Stimulated activated CD8-positive, alpha-beta memory T cell treated with anti-CD3 and anti-CD28 coated beads, Interleukin-12 subunit alpha, Interleukin-12 subunit beta, amount 100 ng/mL, for 4 hours (primary cell): ENCODE results near the gene OR2S2.
"Not testable (repeated sequence)": the region's sequence is repeated elsewhere in the genome, so short reads cannot be mapped to it uniquely, and the experiment has no call there.

ENCODE experiments used
- DNase-seq: peaks from one replicate; pipeline ENCODE4 v3.0.0-alpha.2; 2020; ENCODE audit warnings: low read depth

OR2S2 gene

DNA sequence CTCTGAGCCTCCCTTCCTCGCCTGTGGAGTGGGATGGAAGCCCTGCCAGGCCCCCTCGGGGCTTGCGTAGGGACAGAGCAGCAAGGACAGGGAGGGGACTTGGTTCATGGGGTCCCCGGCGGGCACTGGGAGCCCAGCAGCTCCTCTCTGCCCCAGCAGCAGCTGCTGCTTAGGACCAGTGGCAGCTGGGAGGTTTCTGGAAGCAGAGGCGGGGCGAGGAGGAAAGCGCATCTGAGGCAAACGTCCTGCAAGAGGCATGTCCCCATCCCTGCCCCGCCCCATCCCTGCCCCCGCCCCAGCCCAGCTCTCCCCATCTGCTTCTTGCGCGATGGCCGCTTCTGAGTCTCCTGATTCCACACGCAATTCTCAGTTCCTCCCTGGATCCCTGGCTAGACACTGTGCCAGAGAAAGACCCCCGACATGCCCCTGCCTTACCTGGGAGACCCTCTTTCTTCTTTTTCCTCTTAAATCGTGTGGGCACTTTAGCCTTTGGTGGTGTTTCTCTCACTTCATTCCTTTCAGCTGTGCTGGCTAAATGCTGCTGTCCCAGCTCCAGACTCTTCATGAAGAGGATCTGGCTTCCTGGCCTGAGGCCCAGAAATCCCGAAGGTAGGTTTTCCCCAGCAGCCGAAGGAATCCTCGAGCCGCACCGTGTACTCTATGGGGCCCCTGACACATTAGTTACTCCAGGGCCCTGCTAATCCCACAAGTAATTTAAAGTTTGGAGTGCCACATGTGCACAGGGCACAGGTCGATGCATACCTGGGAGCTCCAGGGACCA is 4.4 kb upstream of the OR2S2 start:
- DNase-seq: no peak

- DNase-seq: no peak
These were observed 2.2 kb upstream of the OR2S2 start for GRCh38 chr9:35960039-35960655.

DNA sequence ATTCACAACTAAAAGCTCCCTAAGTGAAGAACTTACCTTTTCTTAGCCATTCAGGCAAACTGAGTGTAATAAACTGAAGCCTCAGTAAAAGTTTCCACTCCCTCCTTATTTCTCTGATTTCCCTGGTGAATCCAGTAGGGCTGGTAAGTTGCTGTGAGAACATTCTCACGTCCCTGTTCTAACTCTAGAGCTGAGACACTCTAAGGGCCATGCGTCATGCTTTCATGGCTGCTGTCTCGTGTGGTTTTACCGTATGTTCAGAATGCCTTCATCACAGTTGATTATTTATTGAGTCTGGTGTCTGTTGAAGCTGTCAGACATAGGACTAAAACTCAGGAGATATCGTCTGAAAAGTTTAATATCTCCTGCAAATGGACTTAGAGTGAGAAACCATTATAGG is 1.3 kb downstream of the OR2S2 start:
- no peak for DNase-seq

DNA sequence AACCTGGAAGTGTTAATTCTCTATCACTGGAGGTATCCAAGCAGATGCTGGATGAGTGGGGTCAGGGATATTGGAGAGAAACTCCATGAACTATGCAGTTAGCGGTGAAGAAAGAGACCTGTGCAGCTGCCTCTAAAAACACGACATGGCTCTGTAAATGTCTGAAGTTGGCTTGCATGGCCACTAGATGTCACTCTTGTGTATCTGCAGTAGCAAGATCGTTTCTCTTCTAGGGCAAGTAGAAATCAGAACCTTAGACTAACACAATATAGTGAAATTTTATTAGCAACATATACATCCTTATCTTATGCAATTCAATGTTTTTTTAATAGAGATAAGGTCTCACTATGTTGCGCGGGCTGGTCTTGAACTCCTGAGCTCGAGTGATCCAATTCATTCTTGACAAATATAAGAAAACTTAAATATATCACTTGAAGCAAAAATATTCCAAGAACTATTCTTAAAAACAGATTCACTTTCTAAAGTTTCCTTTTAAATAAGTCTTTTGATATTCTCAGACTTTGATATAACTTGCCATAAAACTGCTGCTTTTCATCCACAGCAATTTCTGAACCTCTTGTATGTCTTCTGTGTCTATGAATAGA is 2.9 kb downstream of the OR2S2 start:
- no peak for DNase-seq

GRCh38 chr9:35952526-35953191 is 5.3 kb downstream of the OR2S2 start:
- DNase-seq: no peak

DNA sequence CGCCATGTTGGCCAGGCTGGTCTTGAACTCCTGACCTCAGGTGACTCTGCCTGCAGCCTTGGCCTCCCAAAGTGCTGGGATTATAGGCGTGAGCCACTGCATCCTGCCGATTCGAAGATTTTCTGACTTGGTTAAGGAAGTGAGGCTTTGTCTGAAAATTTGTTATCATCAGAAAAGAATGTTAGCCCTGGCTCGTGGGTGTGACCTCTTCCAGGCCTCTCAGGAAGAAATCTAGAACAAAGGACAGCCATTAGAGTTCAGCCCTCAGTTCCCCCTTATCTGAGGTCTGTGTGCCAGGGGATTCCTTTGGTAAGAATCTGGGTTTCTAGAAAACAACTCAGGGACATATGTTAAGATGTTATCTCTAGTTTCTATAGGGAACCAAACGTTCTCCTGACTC is 6.2 kb downstream of the OR2S2 start:
- no peak for DNase-seq

- no peak for DNase-seq
These were observed 9.0 kb downstream of the OR2S2 start for GRCh38 chr9:35948901-35949318.

- no peak for DNase-seq
These were observed 9.5 kb downstream of the OR2S2 start for GRCh38 chr9:35948451-35948850.

- DNase-seq: peak; percentile 19
These were observed 12.5 kb downstream of the OR2S2 start for GRCh38 chr9:35945341-35946018.

- DNase-seq: no peak
These were observed 13.1 kb downstream of the OR2S2 start for GRCh38 chr9:35944841-35945240.

GRCh38 chr9:35944173-35944572 is 13.8 kb downstream of the OR2S2 start:
- no peak for DNase-seq

GRCh38 chr9:35942286-35942685 is 15.7 kb downstream of the OR2S2 start:
- DNase-seq: no peak

- DNase-seq: no peak
These were observed 17.2 kb downstream of the OR2S2 start for GRCh38 chr9:35940458-35941407.

- DNase-seq: no peak
These were observed 18.2 kb downstream of the OR2S2 start for GRCh38 chr9:35939679-35940250.

DNA sequence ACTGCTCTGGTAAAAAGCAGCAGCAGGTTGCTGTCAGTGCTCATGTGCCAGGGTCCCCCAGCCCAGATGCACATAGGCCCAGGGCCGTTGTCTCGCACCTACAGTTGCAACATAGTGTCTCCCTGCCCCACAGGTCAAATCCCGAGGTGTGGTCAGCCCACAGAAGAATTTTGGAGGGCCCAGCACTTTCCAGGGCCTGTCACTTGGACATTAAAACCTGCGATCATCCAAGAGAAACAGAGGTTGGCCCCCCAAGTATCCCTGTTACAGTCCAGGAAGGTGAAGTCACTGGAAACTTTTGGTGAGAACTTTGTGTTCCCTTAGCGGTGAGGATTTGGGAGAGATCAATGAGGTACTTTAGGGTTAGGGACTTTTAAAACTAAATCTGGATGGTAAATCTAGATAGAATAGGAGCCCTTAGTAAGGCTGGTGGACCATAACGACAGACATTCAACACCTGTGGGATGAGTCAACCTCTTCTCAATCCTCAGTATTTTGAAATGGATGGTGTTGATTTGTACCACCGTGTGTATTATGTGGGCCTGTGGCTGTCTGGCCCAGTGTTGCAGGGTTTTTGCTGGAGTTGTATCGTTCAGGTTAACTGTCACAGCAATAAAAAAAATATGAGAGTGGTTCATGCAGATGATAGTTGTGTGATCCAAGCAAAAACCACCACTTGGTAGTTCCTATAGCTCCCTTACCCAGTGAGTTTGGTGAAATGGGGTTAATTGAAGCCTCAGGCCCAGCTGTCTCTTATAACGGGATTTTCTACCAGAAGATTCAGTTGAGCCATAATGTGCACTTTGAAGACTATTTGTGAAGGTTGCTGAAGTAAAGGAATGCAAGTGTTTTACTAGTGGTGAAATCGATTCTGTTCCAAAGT is 19.2 kb downstream of the OR2S2 start:
- DNase-seq: no peak

GRCh38 chr9:35937227-35937626 is 20.7 kb downstream of the OR2S2 start:
- DNase-seq: no peak

DNA sequence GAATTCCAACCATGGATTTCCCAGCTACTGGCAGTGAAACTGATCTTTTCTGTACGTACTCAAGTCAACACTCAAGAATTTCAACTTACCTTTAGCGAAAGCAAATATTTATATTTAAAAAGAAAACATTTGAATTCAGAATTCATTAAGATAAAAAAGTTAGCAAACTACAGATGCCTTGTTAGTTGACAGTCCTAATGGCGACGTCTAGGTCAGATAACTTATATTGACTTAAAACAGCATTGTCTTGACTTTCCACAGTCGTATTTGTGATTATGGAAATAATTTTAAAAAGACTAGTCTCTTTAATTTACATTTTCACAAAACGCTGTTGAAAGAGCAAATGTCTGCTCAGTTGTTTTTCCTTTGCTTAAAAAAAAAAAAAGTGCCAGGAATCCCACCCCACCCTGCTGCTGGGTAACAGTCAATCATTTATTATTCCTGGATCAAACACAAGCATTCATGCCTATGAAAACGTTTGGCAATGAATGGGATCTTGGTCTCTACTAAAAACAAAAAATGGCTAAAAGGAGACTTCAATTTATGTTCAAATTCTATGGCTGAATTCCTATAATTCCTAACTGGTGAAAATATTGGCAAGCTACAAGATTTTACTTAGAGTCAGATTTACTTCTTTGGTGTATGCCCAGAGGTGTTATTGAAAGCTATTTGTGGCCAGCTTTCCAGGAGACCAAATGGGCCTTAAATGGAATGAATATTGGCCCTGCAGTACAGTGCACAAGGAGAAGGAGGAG is 22.0 kb downstream of the OR2S2 start:
- DNase-seq: no peak

DNA sequence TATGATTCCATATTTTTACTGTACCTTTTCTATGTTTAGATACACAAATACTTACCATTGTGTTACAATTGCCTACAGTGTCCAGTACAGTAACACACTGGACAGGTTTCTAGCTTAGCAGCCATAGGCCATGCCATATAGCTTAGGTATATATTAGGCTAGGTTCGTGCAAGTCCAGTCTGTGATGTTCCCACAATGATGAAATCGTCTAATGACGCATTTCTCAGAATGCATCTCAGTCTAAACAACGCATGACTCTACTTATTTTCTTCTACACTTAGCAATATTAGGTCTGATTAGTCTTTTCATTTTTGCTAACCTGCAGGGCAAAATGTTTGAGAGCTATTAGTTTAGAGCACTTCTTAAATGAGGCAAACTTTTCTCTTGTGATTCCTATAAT is 22.7 kb downstream of the OR2S2 start:
- DNase-seq: no peak

GRCh38 chr9:35934069-35934468 is 23.9 kb downstream of the OR2S2 start:
- DNase-seq: not testable (repeated sequence)
